ENCODE data around the gene PINLYP.
A peak's percentile ranks its signal among the peaks of the same experiment; 100 is the strongest.

The PINLYP gene

DNA sequence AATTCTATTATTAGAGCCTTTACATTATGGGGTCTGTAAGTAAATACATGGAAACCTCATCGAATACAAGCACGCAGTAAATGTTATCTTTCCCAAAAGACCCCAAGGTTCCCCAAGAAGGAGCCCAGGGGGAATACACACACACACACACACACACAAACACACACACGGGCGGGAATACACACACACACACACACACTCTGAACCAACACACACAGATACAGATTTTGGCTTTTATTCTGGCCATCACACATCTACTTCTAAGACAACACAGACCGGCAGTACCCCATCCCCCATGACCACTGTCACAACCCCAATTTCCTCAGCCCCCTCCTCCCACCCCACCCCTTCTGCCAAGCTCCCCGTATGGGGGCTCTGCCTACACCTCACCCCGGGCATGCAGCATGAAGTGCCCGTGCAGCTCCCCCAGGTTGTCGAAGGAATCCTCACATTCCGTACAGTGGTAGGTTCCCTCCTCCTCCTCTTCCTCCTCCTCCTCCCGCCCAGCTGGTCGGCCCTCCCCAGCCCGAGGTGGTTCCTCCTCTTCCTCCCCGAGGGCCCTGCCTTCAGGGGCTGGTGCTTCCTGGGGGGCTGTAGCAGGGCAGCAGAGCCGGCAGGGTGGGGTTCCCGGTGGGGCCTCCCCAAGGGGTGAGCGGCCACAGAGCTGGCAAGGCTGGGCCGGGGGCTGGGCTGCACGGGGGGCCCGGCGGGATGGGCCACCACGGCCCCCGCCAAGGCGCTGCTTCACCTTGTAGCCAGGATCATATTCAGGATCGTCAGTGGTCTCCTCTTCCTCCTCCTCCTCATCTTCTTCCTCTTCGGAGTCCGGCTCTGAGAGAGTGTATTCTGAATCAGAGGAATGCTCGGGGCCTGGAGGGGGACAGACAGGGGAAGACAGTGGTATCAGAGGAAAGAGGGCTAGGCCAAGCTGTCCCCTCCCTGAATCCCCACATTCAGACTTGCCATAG is 31.9 kb downstream of the PINLYP start:
- DNase-seq: no peak

DNA sequence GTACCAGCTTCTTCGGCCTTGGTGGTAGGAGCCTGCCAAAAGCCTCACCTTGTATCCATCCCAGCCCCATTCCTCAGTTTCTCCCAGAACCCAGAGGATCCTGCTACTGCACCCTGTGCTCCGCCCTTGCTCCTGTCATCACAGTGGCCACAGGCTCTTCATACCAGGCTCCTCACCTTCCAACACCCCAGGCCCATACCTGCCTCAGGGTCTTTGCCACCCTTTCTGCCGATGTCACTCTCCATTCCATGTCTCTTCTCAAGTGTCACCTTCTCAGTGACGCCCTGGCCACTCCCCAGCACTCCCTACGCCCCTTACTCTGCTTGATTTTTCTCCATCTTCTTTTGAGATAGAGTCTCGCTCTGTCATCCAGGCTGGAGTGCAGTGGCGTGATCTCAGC is 34.3 kb downstream of the PINLYP start:
- no peak for DNase-seq

DNA sequence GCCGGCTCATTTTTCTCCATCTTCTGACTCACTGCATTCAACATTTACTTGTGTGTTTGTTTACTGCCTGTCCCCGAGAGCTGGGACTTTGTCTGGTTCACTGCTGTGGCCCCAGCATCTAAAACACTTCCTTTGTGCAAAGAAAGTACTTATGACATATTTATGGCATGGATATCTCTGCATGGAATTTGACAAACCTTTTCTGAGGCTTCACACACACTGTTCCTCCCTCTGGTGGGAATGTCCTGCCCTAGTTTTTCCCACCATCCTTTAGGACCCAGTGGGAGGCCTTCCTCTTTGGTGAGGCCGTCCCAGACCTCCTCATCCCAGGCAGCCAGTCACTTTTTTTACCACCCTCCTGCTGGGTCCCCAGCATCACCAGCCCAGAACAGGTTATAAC is 34.9 kb downstream of the PINLYP start:
- DNase-seq: no peak

DNA sequence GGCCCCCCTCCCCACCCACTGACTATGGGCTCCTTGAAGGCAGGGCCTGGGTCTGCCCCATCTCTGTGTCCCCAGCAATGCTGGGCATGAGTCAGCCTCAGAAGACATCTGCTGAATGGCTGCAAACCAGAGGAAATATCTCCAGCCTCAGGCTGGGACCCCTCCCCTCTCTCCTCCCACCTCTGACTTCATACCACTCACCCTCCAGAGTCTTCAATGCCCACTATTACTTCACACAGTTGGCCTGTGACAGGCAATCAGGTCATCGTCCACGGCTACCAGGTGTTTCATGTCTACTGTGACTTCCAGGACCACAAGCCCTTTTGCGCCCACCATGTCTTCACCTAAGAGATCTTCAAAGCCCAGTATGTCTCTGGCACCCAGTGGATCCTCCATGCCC is 36.2 kb downstream of the PINLYP start, which contains the start of gene SRRM5:
TSS of gene SRRM5 (plus strand) at position 301 of the 400 bp plus-strand sequence. CDS start at position 335, 34 bp downstream.
- DNase-seq: no peak

DNA sequence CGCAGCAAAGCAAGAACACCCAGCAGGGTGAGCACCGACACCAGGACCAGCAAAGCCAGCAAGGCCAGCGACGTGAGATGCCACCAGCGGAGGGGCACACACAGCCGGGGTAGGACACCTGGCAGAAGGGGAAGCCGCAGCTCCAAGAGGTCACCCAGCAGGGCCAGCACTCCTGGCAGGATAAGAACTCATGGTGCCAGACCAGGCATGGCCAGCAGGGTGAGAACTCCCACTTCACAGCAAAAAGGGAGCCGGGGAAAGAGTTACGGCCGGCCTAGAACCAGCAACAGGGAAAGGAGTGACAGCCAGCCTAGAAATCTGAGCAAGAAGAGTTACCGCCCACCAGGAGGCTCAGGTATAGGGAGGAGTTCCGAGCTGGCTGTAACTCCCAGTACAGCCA is 36.8 kb downstream of the PINLYP start:
- DNase-seq: no peak

DNA sequence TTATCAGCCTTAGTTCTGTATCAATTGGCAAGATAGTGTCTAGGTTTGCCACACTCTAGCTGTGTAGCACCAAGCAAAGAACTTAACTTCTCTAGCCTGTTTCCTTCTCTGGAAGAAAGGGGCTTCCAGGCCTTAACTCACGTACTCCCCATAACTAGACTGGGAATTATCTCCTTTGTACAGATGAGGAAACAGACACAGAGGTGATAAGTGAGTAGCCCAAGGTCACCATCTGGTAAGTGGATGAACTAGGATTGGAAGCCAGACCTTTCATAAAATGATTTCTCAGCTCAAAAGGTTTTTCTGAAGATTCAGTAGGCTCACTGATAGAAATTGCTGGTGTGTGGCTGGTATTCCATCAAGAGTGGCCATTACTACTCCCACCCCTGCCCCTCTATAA is 40.7 kb downstream of the PINLYP start:
- DNase-seq: no peak

DNA sequence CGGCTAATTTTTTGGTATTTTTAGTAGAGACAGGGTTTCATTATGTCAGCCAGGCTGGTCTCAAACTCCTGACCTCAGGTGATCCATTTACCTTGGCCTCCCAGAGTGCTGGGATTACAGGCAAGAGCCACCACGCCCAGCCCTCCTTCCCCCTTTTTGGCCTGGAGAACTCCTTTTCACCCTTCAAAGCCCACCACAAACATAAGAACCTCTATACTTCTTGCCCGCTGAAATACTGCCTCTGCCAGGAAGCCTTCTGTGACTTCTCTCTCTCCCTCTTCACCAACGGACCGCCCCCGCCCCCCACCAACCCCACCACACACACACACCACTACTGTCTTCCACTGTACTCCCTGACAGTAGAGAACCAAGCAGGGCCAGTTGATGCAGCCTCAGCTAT is 41.4 kb downstream of the PINLYP start:
- no peak for DNase-seq

DNA sequence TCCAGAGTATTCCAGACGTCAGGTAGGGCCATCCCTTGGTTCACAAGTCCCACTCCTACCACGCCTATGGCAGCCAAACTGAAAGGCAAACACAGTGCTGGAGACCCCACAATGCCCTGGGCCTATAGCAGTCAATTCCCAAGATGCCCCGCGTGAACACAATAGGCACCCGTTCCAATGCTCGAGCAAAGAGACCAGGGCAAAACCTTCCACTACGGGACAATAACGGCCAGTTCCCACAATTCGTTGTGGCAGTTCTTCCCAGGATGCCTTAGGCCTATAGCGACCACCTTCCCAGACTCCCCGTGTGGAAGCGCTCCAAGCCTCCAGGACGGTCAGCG is 43.3 kb downstream of the PINLYP start:
- no peak for DNase-seq

DNA sequence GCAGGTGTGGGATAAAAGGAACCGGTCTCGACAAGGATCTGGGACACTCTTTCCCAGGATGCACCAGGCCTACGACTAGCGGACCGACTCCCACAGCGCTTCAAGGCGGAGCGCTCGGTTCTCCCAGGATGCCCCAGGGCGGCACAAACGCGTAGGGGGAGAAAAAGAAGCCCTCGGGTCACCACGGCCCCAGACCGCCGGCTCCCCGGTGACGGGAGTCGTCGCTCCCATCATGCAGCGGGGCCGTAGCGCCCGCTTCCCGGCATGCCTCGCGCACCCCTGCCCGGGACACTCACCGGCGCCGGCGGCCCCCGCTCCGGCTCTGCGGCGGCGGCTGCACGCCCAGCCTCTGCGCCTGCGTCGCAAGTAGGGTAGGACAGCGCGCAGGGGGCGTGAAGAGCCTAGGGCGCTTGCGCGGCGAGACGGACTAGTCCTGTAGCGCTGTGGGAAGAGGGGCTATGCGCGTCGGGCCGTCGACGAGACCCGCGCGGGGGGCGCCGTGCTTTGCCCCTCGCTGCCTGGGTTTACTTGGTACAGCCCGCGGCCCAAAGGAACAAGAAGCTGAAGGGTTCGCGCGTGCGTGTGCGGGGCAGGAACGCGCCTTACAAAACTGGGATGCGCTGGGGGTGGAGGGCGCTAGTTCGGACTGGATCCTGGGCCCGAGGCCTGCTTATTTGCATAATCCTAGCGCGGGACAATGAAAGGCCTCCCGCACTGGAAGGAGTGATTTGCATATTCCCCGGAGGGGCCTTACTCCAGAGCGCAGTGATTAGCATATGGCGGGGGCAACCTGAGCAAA is 43.9 kb downstream of the PINLYP start, which contains the start of gene ZNF428:
TSS of gene ZNF428 (minus strand) at position 368 of the 799 bp plus-strand sequence. CDS start 5,325 bp downstream, outside the sequence.
- DNase-seq: peak; percentile 77

DNA sequence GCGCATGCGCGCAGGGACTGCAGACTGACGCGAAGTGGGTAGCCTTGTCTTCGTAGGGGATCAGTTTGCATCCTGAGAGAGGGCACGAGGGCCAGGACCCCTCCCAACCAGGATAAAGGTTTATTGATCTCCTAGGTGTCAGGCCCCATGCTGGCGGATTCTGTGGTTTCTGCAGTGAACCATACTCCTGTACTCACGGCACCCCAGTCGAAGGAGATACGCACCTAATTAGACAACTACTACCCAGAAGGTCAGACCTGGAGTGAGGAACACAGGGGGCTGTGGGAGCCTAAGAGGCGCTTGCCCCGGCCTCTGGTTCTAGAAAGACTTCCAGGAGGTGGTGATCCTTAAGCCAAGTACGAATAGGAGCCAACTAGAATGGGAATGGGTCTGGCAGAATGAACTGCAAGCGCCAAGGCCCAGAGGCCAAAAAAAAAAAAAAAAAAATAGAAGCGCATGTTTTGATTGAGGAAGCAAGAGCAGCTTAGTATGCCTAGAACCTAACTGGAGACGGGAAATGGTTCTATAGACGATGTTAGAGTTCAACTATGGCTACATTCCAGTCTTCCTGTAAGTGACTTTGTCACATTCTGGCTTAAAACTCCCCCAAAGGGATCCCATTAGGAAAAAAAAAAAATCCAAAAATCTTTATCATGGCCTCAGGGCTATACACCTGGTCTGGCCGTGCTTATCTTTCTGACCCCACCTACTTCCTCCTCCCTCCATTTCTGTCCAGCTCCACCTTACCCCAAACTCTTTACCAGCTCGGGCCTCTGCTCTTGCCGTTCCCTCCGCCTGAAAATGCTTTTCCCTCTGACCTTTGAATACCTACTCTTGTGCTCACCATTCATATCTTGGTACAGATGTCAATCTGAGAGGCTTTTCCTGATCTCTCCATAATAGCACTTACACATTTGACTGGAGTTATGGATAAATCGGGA is 44.7 kb downstream of the PINLYP start:
- DNase-seq: peak; percentile 74

DNA sequence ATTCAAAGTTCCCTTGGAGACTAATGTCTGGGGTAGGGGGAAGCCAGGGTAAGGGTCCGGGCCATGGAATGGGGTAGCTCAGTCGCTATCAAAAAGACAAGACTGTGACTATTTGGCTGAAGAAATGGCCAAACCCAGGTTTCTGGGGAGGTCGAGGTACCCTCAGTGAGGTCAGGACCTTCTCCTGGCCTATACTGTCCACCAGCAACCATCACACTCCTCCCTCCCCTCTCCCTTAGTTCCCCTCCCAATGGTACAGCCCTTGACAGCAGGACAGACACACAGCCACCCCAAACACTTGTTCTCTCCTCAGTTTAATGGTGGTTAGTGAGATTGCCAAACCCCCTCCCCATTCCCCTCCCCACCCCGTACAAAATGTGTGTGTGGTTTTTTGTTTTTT is 46.5 kb downstream of the PINLYP start:
- DNase-seq: no peak

DNA sequence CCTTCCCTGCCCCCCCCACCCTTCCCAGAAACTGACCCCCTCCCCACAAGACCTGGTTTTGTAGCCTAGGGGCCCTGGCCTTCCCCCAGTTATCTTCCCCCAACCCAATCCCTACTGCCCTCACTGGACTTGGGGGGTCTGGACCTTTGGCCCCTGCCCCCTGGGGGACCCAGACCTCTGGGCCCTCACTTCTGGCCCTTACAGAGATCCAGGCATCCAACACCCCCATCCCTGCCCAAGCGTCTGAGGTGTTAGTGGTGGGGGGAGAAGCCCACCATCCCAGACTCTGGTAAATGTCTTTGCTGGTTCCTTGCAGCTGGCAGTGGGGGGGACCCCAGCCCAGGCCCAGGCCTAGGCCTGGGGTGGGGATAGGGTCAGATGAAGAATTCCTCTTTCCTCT is 47.4 kb downstream of the PINLYP start:
- no peak for DNase-seq

DNA sequence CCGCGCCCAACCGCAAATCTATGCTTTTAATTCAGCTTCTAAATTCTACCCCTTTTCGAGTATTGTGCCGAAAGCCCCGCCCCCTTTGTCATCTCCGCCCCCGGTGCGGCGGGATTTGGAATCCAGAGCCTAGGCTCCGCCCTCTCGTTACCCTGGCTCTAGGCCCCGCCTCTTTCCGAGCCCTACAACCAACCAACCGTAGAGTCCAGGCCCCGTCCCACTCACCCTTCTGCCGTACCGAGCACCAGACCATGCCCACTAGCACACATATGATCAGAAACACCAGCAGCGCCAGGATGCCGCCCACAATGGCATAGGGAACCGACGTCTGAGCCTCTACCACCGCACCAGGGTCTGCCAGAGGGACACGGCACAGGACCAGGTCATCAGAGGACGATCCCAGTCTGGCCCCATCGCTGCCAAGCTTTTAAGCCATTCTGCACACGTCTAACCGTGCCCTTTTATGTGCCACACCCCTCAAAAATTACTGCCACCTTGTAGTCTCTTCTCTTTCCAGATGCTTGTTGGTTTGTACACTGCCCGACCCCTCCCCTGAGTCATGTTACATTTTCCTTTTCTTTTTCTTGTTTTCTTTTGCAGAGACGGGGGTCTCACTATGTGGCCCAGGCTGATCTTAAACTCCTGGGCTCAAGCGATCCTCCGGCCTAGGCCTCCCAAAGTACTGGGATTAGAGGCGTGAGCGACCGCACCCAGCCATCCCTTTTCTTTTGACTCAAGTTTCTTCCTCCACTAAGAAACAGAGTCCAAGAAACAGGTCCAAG is 48.5 kb downstream of the PINLYP start:
- DNase-seq: no peak

DNA sequence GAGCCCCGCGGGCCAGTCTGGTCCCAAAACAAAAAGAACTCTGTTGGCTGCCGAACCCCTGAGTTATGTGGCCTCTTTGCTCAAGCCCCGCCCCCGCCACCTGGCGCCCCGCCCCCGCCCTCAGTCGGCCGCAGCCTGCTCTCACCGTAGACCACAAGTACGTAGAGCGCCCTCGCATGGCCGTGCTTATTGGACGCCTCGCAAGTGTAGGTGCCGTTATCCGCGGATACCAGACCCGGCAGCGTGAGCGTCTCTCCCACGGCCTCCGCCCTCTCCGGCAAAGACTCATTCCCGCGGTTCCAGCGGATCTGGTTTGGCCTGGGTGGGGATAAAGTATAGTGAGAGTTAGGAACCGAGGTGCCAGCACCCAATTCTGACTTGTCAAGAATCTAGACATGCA is 49.3 kb downstream of the PINLYP start:
- DNase-seq: peak; percentile 87

DNA sequence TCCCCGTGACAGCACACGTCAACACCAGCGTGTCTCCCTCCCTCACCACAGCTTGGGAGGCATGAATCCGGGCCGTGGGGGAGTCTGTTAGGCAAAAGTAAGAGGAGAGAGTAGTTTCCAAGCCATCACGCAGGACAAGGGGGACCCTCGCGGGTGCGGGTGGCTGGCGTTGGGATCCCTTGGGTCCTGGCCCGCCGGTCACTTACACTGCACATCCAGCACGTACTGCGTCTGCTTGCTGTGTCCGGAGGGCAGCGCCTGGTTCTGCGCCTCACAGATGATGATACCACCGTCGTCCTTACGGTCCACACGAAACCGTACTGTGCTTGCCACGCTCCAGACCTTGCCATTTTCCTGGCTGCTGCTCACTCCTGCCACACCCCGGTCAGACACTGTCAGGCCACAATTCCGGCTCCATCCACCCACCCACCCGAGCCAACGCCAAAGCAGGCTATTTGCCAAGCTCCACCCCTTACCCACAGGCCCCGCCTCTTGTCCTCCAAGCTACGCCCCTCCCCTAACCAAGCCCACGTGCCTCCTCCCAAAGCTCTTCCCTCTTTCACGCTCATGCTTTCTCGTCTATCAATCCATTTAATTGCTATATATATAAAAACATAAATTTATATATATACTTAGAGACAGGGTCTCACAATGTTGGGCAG is 50.4 kb downstream of the PINLYP start:
- DNase-seq: no peak

DNA sequence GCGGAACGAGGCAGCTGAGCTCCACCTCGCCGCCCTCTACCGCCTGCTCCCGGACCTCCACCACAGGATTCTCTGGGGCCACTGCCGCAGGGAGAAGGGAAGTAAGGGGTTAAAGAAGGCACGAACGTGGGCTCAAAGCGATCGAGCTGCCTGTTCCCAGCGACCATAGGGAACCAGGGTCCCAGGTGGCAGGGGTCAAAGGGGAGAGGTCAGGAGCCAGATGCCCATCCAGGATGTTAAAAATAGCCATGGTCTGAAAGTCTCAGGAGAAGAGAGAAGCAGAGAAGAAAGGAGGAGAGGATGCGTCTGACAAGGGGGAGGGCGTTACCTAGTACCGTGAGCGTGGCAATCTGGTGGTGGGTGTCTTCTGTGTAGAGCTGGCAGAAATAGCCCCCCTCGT is 51.2 kb downstream of the PINLYP start:
- DNase-seq: no peak

DNA sequence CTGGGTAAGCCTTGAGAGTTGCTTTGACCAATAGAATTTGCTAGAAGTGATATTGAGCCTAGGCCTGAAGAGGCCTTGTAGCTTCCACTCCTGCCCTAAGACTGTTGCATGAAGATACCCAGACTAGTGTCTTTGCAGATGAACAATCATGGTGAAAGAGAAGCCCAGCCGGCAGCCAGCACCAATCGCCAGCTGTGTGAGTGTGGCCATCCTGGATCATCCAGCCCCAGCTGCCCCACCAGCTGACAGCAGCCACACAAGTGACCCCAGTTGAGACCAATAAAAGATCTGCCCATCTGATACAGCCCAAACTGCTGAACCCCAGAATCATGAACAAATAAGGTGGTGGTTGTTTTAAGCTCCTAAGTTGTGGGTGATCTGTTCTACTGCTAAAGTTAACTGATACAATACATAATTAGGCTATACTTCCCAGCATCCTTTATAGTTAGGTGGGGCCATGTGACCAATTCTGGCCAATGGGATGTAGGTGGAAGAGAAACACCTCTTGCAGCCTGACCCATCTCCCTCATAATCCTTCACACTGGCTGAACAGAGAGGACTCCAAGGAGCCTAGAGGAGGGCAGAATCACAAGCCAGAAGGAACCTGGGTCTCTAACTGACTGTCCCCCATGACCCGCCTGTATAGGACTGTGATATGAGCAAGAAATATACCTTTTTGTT is 53.2 kb downstream of the PINLYP start:
- DNase-seq: no peak

DNA sequence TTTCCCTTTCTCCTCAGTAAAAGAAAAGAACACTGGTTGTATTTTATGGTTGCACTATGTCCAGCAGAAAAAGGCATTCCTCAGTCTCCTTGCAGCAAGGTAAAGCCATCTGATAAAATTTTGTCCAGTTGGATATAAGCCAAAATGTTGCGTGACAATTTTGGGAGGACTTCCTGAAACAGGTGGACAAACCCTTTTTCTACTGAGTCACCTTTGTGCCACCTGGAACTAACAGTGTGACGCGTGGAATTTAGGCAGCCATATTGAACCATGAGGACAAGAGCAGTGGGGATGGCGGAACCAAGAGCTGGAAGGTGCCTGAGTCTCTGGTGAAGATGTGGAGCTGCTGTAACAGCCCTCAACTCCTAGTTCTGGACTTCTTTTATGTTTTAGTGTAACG is 55.9 kb downstream of the PINLYP start:
- no peak for DNase-seq

Measured in T-helper 9 cell (primary cell).